Ramos (cell line): Measurements from ENCODE around the gene CCDC85A.

Experiments used
- in situ Hi-C: fragments of 300-500 bp; cut with MboI; formaldehyde crosslinking; loops from one replicate; pipeline ENCODE4 v1.14.3; 2022; ENCODE audit warnings: low sequenced_read_pairs; ENCODE audit not compliant: unreplicated experiment

CCDC85A gene

GRCh38 chr2:56191617-56192016 is 7.8 kb downstream of the CCDC85A start:
- in situ Hi-C loops: loop anchor here (25.0 kb wide), 1 partner anchor 1321 kb away; no protein-coding TSS in a partner anchor

- in situ Hi-C loops: loop anchor here (25.0 kb wide), 1 partner anchor 1320 kb away; no protein-coding TSS in a partner anchor
Measured at GRCh38 chr2:56192664-56193305, 9.0 kb downstream of the CCDC85A start.

GRCh38 chr2:56195563-56195962 is 11.8 kb downstream of the CCDC85A start:
- in situ Hi-C loops: loop anchor here (25.0 kb wide), 1 partner anchor 1317 kb away; no protein-coding TSS in a partner anchor

GRCh38 chr2:56197816-56198215 is 14.0 kb downstream of the CCDC85A start:
- in situ Hi-C loops: loop anchor here (25.0 kb wide), 1 partner anchor 1314 kb away; no protein-coding TSS in a partner anchor

- in situ Hi-C loops: loop anchor here (25.0 kb wide), 1 partner anchor 1313 kb away; no protein-coding TSS in a partner anchor
Measured at GRCh38 chr2:56198936-56199335, 15.1 kb downstream of the CCDC85A start.

GRCh38 chr2:56199492-56199891 is 15.7 kb downstream of the CCDC85A start:
- in situ Hi-C loops: loop anchor here (25.0 kb wide), 1 partner anchor 1313 kb away; no protein-coding TSS in a partner anchor

GRCh38 chr2:56202381-56203121 is 18.8 kb downstream of the CCDC85A start:
- in situ Hi-C loops: no loop called here

- in situ Hi-C loops: no loop called here
Measured at GRCh38 chr2:56204556-56204955, 20.8 kb downstream of the CCDC85A start.

GRCh38 chr2:56206250-56206649 is 22.5 kb downstream of the CCDC85A start:
- in situ Hi-C loops: no loop called here

GRCh38 chr2:56207760-56208159 is 24.0 kb downstream of the CCDC85A start:
- in situ Hi-C loops: no loop called here

- in situ Hi-C loops: no loop called here
Measured at GRCh38 chr2:56208380-56208779, 24.6 kb downstream of the CCDC85A start.

- in situ Hi-C loops: no loop called here
Measured at GRCh38 chr2:56209701-56210100, 25.9 kb downstream of the CCDC85A start.

- in situ Hi-C loops: no loop called here
Measured at GRCh38 chr2:56210291-56210690, 26.5 kb downstream of the CCDC85A start.

- in situ Hi-C loops: no loop called here
Measured at GRCh38 chr2:56211048-56211447, 27.3 kb downstream of the CCDC85A start.

- in situ Hi-C loops: no loop called here
Measured at GRCh38 chr2:56215911-56216310, 32.1 kb downstream of the CCDC85A start.

GRCh38 chr2:56217106-56217505 is 33.3 kb downstream of the CCDC85A start:
- in situ Hi-C loops: no loop called here

- in situ Hi-C loops: no loop called here
Measured at GRCh38 chr2:56222481-56222880, 38.7 kb downstream of the CCDC85A start.

- in situ Hi-C loops: no loop called here
Measured at GRCh38 chr2:56224316-56224715, 40.5 kb downstream of the CCDC85A start.

- in situ Hi-C loops: no loop called here
Measured at GRCh38 chr2:56227811-56228210, 44.0 kb downstream of the CCDC85A start.

- in situ Hi-C loops: no loop called here
Measured at GRCh38 chr2:56229397-56230060, 45.7 kb downstream of the CCDC85A start.

GRCh38 chr2:56230156-56230555 is 46.4 kb downstream of the CCDC85A start:
- in situ Hi-C loops: no loop called here
